GM12873 (cell line): ENCODE data around the gene FLYWCH2.

Source experiments
- TF ChIP-seq, protein P1 (sequence below): IDR thresholded peaks from 2 replicates; pipeline ENCODE4 v1.5.1; 2012; ENCODE audit warnings: low read depth, mild to moderate bottlenecking, moderate library complexity, low read length, control low read depth; ENCODE audit not compliant: insufficient read depth; ENCODE audit errors: missing control alignments

Gene FLYWCH2

DNA sequence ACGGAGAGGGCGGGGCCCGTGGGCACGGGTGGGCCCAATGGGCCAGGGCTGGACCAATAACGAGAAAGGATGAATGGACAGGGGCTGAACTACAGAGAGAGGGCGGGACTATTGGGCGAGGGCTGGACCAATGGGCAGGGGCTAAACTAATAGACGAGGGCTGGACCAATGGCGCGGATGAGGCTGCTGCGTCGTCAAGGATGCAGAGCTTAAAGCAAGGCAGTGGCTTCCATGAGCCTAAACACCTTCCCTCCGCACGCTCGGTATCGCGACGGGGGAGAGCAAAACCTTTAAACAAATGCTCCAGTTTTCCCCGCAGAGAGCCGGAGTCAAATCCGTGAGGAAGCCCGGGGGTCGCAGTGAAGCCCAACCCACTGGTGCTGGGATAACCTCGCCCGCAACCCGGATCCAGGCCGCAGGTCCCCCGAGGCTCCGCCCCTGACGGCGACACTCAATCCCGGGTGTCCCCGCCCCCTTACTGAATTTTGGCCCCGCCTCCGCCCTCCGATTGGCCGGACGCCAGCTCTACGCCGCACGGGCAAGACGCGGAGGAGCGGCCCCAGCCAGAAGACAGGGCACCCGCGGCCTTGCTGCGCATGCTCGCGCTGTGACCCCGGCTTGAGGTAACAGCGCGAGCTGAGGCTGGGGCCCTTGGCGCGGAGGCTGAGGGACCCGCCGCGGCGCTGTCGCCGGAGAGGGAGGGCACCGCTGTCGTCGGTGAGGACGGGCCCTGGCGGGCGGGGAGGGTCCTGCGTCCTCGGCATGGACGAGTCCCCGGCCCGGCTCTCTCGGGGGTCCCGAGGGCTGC lies at the start of gene FLYWCH2:
FLYWCH2 (plus strand) TSS at position 566 of the 808 bp plus-strand sequence. CDS start 13,235 bp downstream, outside the sequence.
- TF ChIP-seq, protein P1, sequence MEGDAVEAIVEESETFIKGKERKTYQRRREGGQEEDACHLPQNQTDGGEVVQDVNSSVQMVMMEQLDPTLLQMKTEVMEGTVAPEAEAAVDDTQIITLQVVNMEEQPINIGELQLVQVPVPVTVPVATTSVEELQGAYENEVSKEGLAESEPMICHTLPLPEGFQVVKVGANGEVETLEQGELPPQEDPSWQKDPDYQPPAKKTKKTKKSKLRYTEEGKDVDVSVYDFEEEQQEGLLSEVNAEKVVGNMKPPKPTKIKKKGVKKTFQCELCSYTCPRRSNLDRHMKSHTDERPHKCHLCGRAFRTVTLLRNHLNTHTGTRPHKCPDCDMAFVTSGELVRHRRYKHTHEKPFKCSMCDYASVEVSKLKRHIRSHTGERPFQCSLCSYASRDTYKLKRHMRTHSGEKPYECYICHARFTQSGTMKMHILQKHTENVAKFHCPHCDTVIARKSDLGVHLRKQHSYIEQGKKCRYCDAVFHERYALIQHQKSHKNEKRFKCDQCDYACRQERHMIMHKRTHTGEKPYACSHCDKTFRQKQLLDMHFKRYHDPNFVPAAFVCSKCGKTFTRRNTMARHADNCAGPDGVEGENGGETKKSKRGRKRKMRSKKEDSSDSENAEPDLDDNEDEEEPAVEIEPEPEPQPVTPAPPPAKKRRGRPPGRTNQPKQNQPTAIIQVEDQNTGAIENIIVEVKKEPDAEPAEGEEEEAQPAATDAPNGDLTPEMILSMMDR = no peak

GRCh38 chr16:2833776-2834175 lies 49.2 kb upstream of the FLYWCH2 start:
- TF ChIP-seq, protein P1 = no peak

DNA sequence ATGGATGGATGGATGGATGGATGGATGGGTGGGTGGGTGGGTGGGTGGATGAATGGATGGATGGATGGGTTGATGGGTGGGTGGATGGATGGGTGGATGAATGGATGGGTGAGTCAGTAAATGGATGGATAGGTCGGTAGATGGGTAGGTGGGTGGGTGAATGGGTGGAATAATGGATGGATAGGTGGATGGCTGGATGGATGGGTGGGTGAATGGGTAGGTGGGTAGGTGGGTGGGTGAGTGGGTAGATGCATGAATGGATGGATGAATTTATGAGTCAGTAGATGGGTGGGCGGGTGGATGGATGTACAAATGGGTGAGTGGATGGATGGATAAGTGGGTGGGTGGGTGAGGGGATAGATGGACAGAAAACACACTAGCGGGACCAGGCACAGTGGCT lies 48.0 kb upstream of the FLYWCH2 start:
- TF ChIP-seq, protein P1 = no peak

GRCh38 chr16:2835638-2836493 lies 47.1 kb upstream of the FLYWCH2 start:
- TF ChIP-seq, protein P1 = no peak

- TF ChIP-seq, protein P1 = no peak
These were observed 46.1 kb upstream of the FLYWCH2 start for GRCh38 chr16:2836646-2837508.

DNA sequence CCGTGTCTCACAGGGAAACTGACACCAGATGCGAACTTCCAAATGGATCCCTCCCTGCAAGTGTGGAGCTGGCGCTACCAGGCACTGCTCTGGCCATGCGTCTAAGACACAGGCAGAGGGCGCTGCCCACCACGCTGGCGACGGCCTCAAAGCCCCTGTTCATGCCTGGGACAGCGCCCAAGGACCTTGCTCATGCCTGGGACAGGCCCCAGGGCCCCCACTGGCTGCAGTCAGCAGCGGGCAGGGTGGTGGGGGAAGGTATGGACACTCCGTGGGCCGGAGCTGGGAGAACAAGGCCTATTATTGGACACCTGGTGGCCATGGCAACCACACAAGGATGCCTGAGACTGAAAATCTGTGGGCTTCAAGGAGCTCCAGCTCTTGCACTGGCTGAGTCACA lies 44.1 kb upstream of the FLYWCH2 start:
- TF ChIP-seq, protein P1 = peak; percentile 80
